ENCODE results near the gene GPC6.

DNA sequence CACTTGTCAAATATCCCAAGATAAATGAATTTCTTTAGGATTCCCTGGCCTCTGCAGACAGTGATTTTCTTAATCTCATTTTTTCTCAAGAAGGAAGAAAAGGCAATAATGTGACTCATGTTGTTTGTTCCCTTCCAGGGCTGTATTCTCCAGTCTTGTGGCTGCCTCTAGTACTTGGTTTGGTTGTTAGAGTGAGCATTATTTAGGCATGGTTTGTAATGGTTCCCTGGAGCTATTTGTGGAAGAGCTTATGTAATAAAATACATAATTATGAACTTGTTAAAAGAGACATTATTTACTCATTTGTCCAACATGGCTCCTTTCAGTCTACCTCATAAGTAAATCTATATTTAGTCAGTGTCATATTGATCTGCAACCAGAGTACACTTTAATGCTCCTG, 982.5 kb downstream of the GPC6 start:
- TF ChIP-seq, protein P1, sequence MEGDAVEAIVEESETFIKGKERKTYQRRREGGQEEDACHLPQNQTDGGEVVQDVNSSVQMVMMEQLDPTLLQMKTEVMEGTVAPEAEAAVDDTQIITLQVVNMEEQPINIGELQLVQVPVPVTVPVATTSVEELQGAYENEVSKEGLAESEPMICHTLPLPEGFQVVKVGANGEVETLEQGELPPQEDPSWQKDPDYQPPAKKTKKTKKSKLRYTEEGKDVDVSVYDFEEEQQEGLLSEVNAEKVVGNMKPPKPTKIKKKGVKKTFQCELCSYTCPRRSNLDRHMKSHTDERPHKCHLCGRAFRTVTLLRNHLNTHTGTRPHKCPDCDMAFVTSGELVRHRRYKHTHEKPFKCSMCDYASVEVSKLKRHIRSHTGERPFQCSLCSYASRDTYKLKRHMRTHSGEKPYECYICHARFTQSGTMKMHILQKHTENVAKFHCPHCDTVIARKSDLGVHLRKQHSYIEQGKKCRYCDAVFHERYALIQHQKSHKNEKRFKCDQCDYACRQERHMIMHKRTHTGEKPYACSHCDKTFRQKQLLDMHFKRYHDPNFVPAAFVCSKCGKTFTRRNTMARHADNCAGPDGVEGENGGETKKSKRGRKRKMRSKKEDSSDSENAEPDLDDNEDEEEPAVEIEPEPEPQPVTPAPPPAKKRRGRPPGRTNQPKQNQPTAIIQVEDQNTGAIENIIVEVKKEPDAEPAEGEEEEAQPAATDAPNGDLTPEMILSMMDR (IDR thresholded peaks at IDR 0.05; ENCODE audit: insufficient read depth, low read depth, low read length): no peak
- no peak for TF ChIP-seq EZH2 (IDR thresholded peaks at IDR 0.05; ENCODE audit: insufficient read depth, low read length)

All from astrocyte (in vitro differentiated cells and primary cell).